ENCODE results near the gene PGD. TPM values are rescaled to one million over a fixed set of nuclear protein-coding genes. Genes with fewer than 3 reads are reported as not detected.

The PGD gene
- total RNA-seq, 1 experiment from 2014 or later, result 291 TPM

DNA sequence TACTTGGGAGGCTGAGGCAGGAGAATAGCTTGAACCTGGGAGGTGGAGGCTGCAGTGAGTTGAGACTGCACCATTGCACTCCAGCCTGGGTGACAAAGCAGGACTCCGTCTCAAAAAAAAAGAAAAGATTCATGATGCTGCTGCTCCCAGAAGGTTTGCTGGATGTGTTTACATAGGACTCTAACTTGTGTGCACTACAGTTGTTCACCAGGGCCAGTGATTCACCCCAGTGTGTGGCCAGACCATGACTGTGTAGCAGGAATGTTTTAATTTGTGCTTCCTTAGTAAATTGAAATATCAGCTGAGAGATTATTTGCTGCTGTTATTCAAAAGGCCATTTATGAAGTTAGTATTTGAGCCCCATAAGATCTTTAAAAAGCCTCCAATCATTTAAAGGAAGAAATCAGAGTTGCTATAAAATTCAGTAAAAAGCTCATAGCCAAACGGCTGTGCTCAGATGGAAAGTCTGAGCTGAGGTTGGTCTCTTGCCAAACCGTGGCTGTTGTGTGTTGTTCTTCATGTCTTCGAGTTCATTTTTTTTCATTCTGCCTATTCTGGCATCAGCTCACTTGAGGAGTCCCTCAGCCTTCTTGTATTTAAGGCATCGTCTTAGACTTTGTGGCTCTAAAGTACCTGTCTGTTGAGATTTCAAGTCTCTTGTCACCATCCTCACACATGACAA lies 18.1 kb upstream of the PGD start:
- H3K36me3 Mint-ChIP-seq (ENCODE audit: insufficient read depth in 1 of 3, low read depth in 3 of 3), result peaks cover 16 to 58% (median 50%) of the 10 kb centered on the region in 3 experiments
- H3K56ac ChIP-seq (ENCODE audit: insufficient read length, low read depth, low read length), result no peak overlapping the region
- H3K23ac ChIP-seq (ENCODE audit: insufficient read length, low read depth, low read length), result no peak overlapping the region
- TF ChIP-seq, protein P1, sequence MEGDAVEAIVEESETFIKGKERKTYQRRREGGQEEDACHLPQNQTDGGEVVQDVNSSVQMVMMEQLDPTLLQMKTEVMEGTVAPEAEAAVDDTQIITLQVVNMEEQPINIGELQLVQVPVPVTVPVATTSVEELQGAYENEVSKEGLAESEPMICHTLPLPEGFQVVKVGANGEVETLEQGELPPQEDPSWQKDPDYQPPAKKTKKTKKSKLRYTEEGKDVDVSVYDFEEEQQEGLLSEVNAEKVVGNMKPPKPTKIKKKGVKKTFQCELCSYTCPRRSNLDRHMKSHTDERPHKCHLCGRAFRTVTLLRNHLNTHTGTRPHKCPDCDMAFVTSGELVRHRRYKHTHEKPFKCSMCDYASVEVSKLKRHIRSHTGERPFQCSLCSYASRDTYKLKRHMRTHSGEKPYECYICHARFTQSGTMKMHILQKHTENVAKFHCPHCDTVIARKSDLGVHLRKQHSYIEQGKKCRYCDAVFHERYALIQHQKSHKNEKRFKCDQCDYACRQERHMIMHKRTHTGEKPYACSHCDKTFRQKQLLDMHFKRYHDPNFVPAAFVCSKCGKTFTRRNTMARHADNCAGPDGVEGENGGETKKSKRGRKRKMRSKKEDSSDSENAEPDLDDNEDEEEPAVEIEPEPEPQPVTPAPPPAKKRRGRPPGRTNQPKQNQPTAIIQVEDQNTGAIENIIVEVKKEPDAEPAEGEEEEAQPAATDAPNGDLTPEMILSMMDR (conservative IDR thresholded peaks at IDR 0.05), result no peak
- no peaks in the 10 kb centered on the region for H3K9me3 Mint-ChIP-seq
- no peak overlapping the region for H2AK5ac ChIP-seq (ENCODE audit: insufficient read length, low read length)
- no peaks in the 10 kb centered on the region for H3K79me2 ChIP-seq (ENCODE audit: insufficient read depth, low read length)
- H3K9me3 ChIP-seq (ENCODE audit: control insufficient read depth, low read depth, low read length), result no peaks in the 10 kb centered on the region
- H2BK120ac ChIP-seq (ENCODE audit: low read depth, low read length, poor library complexity, severe bottlenecking), result no peak overlapping the region
- H4K5ac ChIP-seq (ENCODE audit: insufficient read length, low read depth, low read length), result no peak overlapping the region
- H3K14ac ChIP-seq (ENCODE audit: insufficient read depth, low read length), result no peak overlapping the region
- H3K4me3 Mint-ChIP-seq, result no peak overlapping the region
- no peak overlapping the region for H4K8ac ChIP-seq (replicated peaks; ENCODE audit: insufficient read length, low read depth, low read length)
- no peaks in the 10 kb centered on the region for H3K27me3 Mint-ChIP-seq (ENCODE audit: low read depth)
- no peak overlapping the region for H2BK15ac ChIP-seq (ENCODE audit: low read depth, low read length)
- no peak overlapping the region for H4K91ac ChIP-seq (ENCODE audit: insufficient read length, low read depth, low read length)
- H3K4ac ChIP-seq (ENCODE audit: low read depth, low read length), result no peak overlapping the region
- no peak overlapping the region for H2BK12ac ChIP-seq (ENCODE audit: insufficient read length, low read depth, low read length)
- no peak overlapping the region for H3T11ph ChIP-seq (ENCODE audit: low read length)
- H3K4me1 Mint-ChIP-seq, result peaks cover 0 to 9% of the 10 kb centered on the region in 2 experiments; a peak in 2 of 4 replicates
- DNase-seq, result no peak
- H2BK5ac ChIP-seq (ENCODE audit: insufficient read length, low read length), result no peak overlapping the region
- WGBS (ENCODE audit: extremely low coverage, insufficient read length, low lambda C conversion rate), result no CpG with 5 or more reads among the region's 5 CpGs
- no peak overlapping the region for H2AFZ ChIP-seq (ENCODE audit: low read length)
- no peaks in the 10 kb centered on the region for H3K79me1 ChIP-seq (ENCODE audit: insufficient read depth, low read depth, low read length, poor library complexity, severe bottlenecking)
- no peaks in the 10 kb centered on the region for H3K23me2 ChIP-seq (ENCODE audit: insufficient read length, low read depth, low read length, poor library complexity, severe bottlenecking)
- no peaks in the 10 kb centered on the region for H3K27me3 ChIP-seq (ENCODE audit: insufficient read depth, low read length)
- H3K18ac ChIP-seq (ENCODE audit: insufficient read length, low read depth, low read length), result no peak overlapping the region
- peak overlapping the region; percentile 34 to 44 (median 41); a peak in 3 of 7 replicates for H3K27ac Mint-ChIP-seq
- no peaks in the 10 kb centered on the region for H4K20me1 ChIP-seq (ENCODE audit: control insufficient read depth, insufficient read depth, insufficient read length)
- no peak overlapping the region for H3K27ac ChIP-seq (ENCODE audit: insufficient read length, low read depth, low read length)
- H2BK20ac ChIP-seq (ENCODE audit: low read depth, low read length, poor library complexity, severe bottlenecking), result no peak overlapping the region
- no peak overlapping the region for H3K9ac ChIP-seq (ENCODE audit: extremely low read depth, insufficient read length, low read length)
- H3K4me1 ChIP-seq (ENCODE audit: insufficient read depth, low read length), result no peaks in the 10 kb centered on the region
- H3K4me2 ChIP-seq (ENCODE audit: insufficient read depth, insufficient read length, low read length), result no peak overlapping the region
